22Rv1 (cell line): ENCODE measurements around the gene SQOR.

Experiments
- ZFX ChIP-seq: fragments of 450-650 bp; IDR thresholded peaks from 2 replicates; pipeline ENCODE4 v1.6.1; 2017; ENCODE audit warnings: antibody characterized with exemption, borderline replicate concordance
- TF ChIP-seq, protein P1 (sequence below): fragments of 450-650 bp; IDR thresholded peaks from 2 replicates; pipeline ENCODE4 v1.5.1; 2017; ENCODE audit warnings: mild to moderate bottlenecking

DNA sequence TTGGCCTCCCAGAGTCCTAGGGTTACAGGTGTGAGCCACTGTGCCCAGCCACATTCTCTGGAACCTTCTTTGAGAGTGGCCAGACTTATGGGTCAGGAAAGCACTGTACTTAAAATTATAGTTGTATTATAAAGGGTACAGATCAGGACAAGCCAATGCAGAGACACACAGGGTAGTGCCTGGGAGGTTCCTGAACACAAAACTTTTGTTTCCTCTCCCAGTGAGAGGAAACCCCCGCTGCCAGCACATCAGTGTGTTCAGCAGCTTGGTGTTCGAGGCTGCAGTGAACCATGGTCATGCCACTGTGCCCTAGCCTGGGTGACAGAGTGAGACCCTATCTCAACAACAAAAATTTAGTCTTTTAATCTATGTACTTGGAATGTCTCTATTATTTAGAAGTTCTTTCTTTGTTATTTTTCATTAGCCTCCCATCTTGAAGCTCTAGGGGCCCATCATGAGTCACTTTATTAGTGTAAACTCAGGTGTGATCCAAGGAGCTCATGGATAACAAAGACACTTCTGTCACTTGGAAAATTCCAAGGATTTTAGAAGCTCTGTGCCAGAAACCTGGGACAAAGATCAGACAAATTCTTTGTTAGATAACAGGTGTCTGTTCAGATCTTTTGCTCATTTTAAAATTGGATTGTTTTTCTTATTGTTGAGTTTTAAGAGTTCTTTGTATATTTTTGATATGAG is 39.8 kb upstream of the SQOR start:
- TF ChIP-seq, protein P1, sequence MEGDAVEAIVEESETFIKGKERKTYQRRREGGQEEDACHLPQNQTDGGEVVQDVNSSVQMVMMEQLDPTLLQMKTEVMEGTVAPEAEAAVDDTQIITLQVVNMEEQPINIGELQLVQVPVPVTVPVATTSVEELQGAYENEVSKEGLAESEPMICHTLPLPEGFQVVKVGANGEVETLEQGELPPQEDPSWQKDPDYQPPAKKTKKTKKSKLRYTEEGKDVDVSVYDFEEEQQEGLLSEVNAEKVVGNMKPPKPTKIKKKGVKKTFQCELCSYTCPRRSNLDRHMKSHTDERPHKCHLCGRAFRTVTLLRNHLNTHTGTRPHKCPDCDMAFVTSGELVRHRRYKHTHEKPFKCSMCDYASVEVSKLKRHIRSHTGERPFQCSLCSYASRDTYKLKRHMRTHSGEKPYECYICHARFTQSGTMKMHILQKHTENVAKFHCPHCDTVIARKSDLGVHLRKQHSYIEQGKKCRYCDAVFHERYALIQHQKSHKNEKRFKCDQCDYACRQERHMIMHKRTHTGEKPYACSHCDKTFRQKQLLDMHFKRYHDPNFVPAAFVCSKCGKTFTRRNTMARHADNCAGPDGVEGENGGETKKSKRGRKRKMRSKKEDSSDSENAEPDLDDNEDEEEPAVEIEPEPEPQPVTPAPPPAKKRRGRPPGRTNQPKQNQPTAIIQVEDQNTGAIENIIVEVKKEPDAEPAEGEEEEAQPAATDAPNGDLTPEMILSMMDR, result no peak
- no peak for TF ChIP-seq ZFX
